Suprapubic skin (tissue), 3 donors: ENCODE data around the gene CABLES1.

ENCODE experiments used
- CTCF ChIP-seq, 2 donors: fragments of 200-600 bp in 1 of 2; fragments of 450-650 bp in 1 of 2; sonication (generic) in 1 of 2; IDR thresholded peaks; one replicate each; pipeline ENCODE4 v1.5.1; 2016 to 2019; ENCODE audit warnings: antibody characterized with exemption in 2 of 2, mild to moderate bottlenecking in 1 of 2, moderate library complexity in 1 of 2
- EP300 ChIP-seq: sonication (generic); formaldehyde crosslinking; IDR thresholded peaks from one replicate; pipeline ENCODE4 v1.6.1; 2017; ENCODE audit warnings: antibody characterized with exemption
- POLR2A ChIP-seq, 2 donors: fragments of 450-650 bp; IDR thresholded peaks; one replicate each; pipeline ENCODE4 v1.6.1; 2017; ENCODE audit warnings: antibody characterized with exemption in 2 of 2, mild to moderate bottlenecking in 2 of 2, moderate library complexity in 2 of 2

GRCh38 chr18:23281626-23282436, 146.5 kb downstream of the CABLES1 start:
- TF ChIP-seq CTCF (IDR thresholded peaks at IDR 0.05) = no peak
- no peak for TF ChIP-seq POLR2A (IDR thresholded peaks at IDR 0.05)
- no peak for TF ChIP-seq EP300
